Measurements from ENCODE around the gene SLC35F3. TPM values are rescaled to one million over a fixed set of nuclear protein-coding genes. Genes with fewer than 3 reads are reported as not detected.

SLC35F3 gene
- total and polyA plus RNA-seq, 9 of the 15 experiments (the other 6 are each of a cell fraction or from before 2014, with no cell fraction given) = 0.04 to 0.07 (median 0.04) TPM; not detected in 6

DNA sequence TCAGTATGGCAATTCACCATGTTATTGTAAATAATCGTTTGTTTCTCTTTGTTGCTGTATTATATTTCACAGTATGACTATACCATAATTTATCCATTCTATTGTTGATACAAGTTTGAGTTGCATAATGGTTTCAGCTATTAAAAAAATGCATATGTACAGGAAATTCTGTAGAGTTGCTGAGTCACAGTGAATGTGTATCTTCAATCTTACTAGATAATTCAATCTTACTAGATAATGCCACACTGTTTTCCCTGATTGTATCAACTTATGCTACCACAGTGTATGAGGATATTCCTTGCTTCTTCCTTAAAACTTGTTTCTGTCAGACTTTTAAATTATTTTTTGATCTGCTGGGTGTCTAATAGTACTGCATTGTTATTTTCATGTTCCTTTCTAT is 465.3 kb downstream of the SLC35F3 start (continued):
- TF ChIP-seq, protein P1, sequence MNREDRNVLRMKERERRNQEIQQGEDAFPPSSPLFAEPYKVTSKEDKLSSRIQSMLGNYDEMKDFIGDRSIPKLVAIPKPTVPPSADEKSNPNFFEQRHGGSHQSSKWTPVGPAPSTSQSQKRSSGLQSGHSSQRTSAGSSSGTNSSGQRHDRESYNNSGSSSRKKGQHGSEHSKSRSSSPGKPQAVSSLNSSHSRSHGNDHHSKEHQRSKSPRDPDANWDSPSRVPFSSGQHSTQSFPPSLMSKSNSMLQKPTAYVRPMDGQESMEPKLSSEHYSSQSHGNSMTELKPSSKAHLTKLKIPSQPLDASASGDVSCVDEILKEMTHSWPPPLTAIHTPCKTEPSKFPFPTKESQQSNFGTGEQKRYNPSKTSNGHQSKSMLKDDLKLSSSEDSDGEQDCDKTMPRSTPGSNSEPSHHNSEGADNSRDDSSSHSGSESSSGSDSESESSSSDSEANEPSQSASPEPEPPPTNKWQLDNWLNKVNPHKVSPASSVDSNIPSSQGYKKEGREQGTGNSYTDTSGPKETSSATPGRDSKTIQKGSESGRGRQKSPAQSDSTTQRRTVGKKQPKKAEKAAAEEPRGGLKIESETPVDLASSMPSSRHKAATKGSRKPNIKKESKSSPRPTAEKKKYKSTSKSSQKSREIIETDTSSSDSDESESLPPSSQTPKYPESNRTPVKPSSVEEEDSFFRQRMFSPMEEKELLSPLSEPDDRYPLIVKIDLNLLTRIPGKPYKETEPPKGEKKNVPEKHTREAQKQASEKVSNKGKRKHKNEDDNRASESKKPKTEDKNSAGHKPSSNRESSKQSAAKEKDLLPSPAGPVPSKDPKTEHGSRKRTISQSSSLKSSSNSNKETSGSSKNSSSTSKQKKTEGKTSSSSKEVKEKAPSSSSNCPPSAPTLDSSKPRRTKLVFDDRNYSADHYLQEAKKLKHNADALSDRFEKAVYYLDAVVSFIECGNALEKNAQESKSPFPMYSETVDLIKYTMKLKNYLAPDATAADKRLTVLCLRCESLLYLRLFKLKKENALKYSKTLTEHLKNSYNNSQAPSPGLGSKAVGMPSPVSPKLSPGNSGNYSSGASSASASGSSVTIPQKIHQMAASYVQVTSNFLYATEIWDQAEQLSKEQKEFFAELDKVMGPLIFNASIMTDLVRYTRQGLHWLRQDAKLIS (CRISPR knock-in tag; IDR thresholded peaks at IDR 0.05) = no peak
- TF ChIP-seq, protein P2, sequence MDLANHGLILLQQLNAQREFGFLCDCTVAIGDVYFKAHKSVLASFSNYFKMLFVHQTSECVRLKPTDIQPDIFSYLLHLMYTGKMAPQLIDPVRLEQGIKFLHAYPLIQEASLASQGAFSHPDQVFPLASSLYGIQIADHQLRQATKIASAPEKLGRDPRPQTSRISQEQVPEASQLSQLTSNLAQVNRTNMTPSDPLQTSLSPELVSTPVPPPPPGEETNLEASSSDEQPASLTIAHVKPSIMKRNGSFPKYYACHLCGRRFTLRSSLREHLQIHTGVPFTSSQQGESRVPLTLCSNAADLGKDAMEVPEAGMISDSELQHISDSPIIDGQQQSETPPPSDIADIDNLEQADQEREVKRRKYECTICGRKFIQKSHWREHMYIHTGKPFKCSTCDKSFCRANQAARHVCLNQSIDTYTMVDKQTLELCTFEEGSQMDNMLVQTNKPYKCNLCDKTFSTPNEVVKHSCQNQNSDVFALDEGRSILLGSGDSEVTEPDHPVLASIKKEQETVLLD (IDR thresholded peaks at IDR 0.05) = peak; percentile 65; the same call in 1 of the 2 replicates
- no peak for TF ChIP-seq RBM15 (IDR thresholded peaks at IDR 0.05; ENCODE audit: insufficient read depth, low read length)
- no peak for TF ChIP-seq PCBP1 (IDR thresholded peaks at IDR 0.05; ENCODE audit: low read depth, low read length, poor library complexity, severe bottlenecking)
- TF ChIP-seq, protein P3, sequence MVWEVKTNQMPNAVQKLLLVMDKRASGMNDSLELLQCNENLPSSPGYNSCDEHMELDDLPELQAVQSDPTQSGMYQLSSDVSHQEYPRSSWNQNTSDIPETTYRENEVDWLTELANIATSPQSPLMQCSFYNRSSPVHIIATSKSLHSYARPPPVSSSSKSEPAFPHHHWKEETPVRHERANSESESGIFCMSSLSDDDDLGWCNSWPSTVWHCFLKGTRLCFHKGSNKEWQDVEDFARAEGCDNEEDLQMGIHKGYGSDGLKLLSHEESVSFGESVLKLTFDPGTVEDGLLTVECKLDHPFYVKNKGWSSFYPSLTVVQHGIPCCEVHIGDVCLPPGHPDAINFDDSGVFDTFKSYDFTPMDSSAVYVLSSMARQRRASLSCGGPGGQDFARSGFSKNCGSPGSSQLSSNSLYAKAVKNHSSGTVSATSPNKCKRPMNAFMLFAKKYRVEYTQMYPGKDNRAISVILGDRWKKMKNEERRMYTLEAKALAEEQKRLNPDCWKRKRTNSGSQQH (CRISPR knock-in tag; IDR thresholded peaks at IDR 0.05) = no peak
- TF ChIP-seq ZNF217 (CRISPR knock-in tag; IDR thresholded peaks at IDR 0.05) = no peak
- no peak for TF ChIP-seq ETV5 (CRISPR knock-in tag; IDR thresholded peaks at IDR 0.05; ENCODE audit: low read depth)
- peak; percentile 96 for TF ChIP-seq ZNF316 (IDR thresholded peaks at IDR 0.05)
- TF ChIP-seq ZNF165 (CRISPR knock-in tag; IDR thresholded peaks at IDR 0.05; ENCODE audit: borderline replicate concordance) = no peak
- no peak for TF ChIP-seq POLR2AphosphoS5 (IDR thresholded peaks at IDR 0.05; ENCODE audit: control insufficient read depth, insufficient read depth, low read depth, low read length)
- TF ChIP-seq DPF2 (IDR thresholded peaks at IDR 0.05) = peak; percentile 92
- TF ChIP-seq TAF9B (IDR thresholded peaks at IDR 0.05; ENCODE audit: partially characterized antibody) = peak; percentile 22
- no peak for TF ChIP-seq CREB1 (IDR thresholded peaks at IDR 0.05)
- TF ChIP-seq CREB1 (CRISPR knock-in tag; IDR thresholded peaks at IDR 0.05) = no peak
- TF ChIP-seq, protein P4, sequence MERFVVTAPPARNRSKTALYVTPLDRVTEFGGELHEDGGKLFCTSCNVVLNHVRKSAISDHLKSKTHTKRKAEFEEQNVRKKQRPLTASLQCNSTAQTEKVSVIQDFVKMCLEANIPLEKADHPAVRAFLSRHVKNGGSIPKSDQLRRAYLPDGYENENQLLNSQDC (CRISPR knock-in tag; IDR thresholded peaks at IDR 0.05) = no peak
- TF ChIP-seq BRF1 (IDR thresholded peaks at IDR 0.05; ENCODE audit: borderline replicate concordance, extremely low read depth, insufficient read length) = no peak
- TF ChIP-seq, protein P5, sequence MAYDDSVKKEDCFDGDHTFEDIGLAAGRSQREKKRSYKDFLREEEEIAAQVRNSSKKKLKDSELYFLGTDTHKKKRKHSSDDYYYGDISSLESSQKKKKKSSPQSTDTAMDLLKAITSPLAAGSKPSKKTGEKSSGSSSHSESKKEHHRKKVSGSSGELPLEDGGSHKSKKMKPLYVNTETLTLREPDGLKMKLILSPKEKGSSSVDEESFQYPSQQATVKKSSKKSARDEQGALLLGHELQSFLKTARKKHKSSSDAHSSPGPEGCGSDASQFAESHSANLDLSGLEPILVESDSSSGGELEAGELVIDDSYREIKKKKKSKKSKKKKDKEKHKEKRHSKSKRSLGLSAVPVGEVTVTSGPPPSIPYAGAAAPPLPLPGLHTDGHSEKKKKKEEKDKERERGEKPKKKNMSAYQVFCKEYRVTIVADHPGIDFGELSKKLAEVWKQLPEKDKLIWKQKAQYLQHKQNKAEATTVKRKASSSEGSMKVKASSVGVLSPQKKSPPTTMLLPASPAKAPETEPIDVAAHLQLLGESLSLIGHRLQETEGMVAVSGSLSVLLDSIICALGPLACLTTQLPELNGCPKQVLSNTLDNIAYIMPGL (CRISPR knock-in tag; IDR thresholded peaks at IDR 0.05) = no peak
- TF ChIP-seq SIRT6 (IDR thresholded peaks at IDR 0.05; ENCODE audit: low read depth, low read length) = no peak
- TF ChIP-seq ADNP (tag; IDR thresholded peaks at IDR 0.05) = 0 out of 2 replicates have a peak, but pooled peaks have one; percentile 19
- peak; percentile 71; the same call in 1 of the 2 replicates for TF ChIP-seq MTA1 (IDR thresholded peaks at IDR 0.05; ENCODE audit: borderline replicate concordance)
- TF ChIP-seq HLTF (IDR thresholded peaks at IDR 0.05) = no peak
- TF ChIP-seq NCOA1 (IDR thresholded peaks at IDR 0.05; ENCODE audit: low read depth) = no peak

Data from K562 (cell line).